T-helper 17 cell (primary cell): ENCODE results near the gene ENTPD2. TPM values are rescaled to one million over a fixed set of nuclear protein-coding genes. Genes with fewer than 3 reads are reported as not detected.
A peak's percentile ranks its signal among the peaks of the same experiment; 100 is the strongest.

ENCODE experiments used
- ATAC-seq: fragments of 150-1000 bp; cut with Tn5 transposase; 2 replicates; pipeline ENCODE4 v1.10.0; 2021; ENCODE audit warnings: mild to moderate bottlenecking, moderate library complexity
- DNase-seq, 3 donors: peaks; one replicate each; pipeline versions ENCODE4 v3.0.0 to v3.0.0-alpha.2; 2020 to 2021
- H3K9me3 ChIP-seq: one replicate; pipeline ENCODE4 v1.7.0; 2013; ENCODE audit warnings: low read length, mild to moderate bottlenecking; ENCODE audit not compliant: control insufficient read depth, poor library complexity, severe bottlenecking
- H3K27ac Mint-ChIP-seq: one replicate; pipeline ENCODE4 v1.8.0; 2022; ENCODE audit warnings: mild to moderate bottlenecking, moderate library complexity, mixed read lengths
- H3K27me3 Mint-ChIP-seq: one replicate; pipeline ENCODE4 v1.8.0; 2022; ENCODE audit warnings: mixed read lengths
- H3K36me3 Mint-ChIP-seq: one replicate; pipeline ENCODE4 v1.8.0; 2022; ENCODE audit warnings: low read depth, mixed read lengths
- H3K4me1 Mint-ChIP-seq: one replicate; pipeline ENCODE4 v1.8.0; 2022; ENCODE audit warnings: mild to moderate bottlenecking, mixed read lengths
- H3K4me3 Mint-ChIP-seq: one replicate; pipeline ENCODE4 v1.8.0; 2022; ENCODE audit warnings: mild to moderate bottlenecking, moderate library complexity, mixed read lengths
- total RNA-seq, 4 donors: library from RNA in 2 of 4; stranded (reverse) in 2 of 4; gene quantifications; one replicate each; pipeline ENCODE4 v1.2.3 and lab custom pipeline; 2022 to 2026

ENTPD2 gene
- total RNA-seq, 2 donors from 2014 or later = 0.20 TPM; not detected in 1

DNA sequence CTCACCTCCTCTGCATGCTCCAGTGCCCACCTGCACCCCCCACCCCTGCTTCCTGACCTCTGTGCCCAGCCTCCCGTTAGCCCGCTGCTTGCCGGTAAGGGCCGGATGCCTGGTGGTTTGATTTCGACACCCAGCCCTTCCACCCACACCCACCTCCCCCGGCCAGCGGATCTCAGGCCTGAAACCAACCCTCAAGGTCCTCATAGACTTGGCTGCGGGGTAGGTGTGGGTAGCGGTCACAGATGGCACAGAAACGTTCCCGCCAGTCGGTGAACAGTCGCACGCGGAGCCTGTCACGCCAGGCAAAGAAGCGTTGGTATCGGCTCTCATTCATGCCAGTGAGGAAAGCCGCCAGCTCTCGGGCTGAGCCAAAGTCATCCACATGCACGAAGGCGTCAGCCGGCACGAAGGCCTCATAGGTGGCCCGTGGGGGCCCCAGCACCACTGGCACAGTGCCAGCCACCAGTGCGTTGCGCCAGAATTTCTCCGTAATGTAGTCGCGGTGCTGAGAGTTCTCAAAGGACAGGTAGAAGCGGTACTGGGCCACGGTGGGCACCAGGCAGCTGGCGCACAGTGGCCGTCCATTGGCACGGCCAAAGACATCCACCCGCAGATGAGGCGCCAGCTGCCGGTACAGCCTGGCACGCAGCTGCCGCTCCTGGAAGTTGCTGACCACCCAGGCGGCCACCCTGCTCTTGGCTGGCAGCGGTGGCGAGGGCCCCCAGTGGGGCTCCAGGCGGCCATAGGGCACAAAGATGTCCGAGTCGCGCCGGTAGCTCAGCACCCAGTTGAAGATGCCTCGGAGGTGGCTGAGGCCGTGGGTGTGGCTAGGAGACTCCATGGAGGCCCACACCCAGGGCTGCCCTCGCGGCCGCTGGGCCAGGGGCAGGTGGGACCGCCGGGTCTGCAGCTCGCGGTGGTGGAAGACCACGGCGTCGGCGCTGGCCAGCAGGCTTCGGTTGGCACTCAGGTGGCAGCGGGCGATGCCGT, 23.0 kb downstream of the ENTPD2 start:
- ATAC-seq (no peak), DNase-seq (no peak)
- Mint-ChIP-seq H3K4me1 (peaks cover 43% of the 10 kb centered on the region), H3K27me3 (no peaks in the 10 kb centered on the region), H3K4me3 (peak overlapping the region; percentile 94), H3K36me3 (no peaks in the 10 kb centered on the region), H3K27ac (peak overlapping the region; percentile 87)
- H3K9me3 ChIP-seq = no peaks in the 10 kb centered on the region

GRCh38 chr9:137030006-137030405, 23.9 kb downstream of the ENTPD2 start:
- H3K36me3 Mint-ChIP-seq = no peaks in the 10 kb centered on the region
- H3K27me3 Mint-ChIP-seq = no peaks in the 10 kb centered on the region
- H3K4me3 Mint-ChIP-seq = peak overlapping the region; percentile 94
- H3K27ac Mint-ChIP-seq = peak overlapping the region; percentile 87
- ATAC-seq = no peak
- no peaks in the 10 kb centered on the region for H3K9me3 ChIP-seq
- no peak for DNase-seq
- H3K4me1 Mint-ChIP-seq = peaks cover 38% of the 10 kb centered on the region

GRCh38 chr9:137029058-137029936, 24.6 kb downstream of the ENTPD2 start:
- peak; percentile 59 to 72 (median 61) for DNase-seq
- no peaks in the 10 kb centered on the region for H3K27me3 Mint-ChIP-seq
- peak overlapping the region; percentile 87 for H3K27ac Mint-ChIP-seq
- peak overlapping the region; percentile 94 for H3K4me3 Mint-ChIP-seq
- peak; percentile 45 for ATAC-seq
- H3K4me1 Mint-ChIP-seq = peaks cover 31% of the 10 kb centered on the region
- no peaks in the 10 kb centered on the region for H3K36me3 Mint-ChIP-seq
- H3K9me3 ChIP-seq = no peaks in the 10 kb centered on the region

GRCh38 chr9:137028263-137029057, 25.4 kb downstream of the ENTPD2 start:
- no peaks in the 10 kb centered on the region for H3K27me3 Mint-ChIP-seq
- H3K27ac Mint-ChIP-seq = peak overlapping the region; percentile 87
- ATAC-seq (peak; percentile 69), DNase-seq (peak; percentile 64 to 84 (median 75))
- H3K9me3 ChIP-seq = no peaks in the 10 kb centered on the region
- peaks cover 31% of the 10 kb centered on the region for H3K4me1 Mint-ChIP-seq
- no peaks in the 10 kb centered on the region for H3K36me3 Mint-ChIP-seq
- H3K4me3 Mint-ChIP-seq = peak overlapping the region; percentile 94

- Mint-ChIP-seq H3K36me3 (no peaks in the 10 kb centered on the region), H3K27ac (peak within 1 kb of the TSS; percentile 87), H3K27me3 (no peaks in the 10 kb centered on the region), H3K4me1 (peaks cover 28% of the 10 kb centered on the region), H3K4me3 (peak within 1 kb of the TSS; percentile 94)
- DNase-seq (no peak), ATAC-seq (no peak)
- no peaks in the 10 kb centered on the region for H3K9me3 ChIP-seq
Measured at GRCh38 chr9:137027369-137028262, 26.2 kb downstream of the ENTPD2 start, which contains the start of gene ABCA2. Gene ABCA2 (minus strand): TSS chr9:137028237. CDS start chr9:137028140, 97 bp downstream.

GRCh38 chr9:137026828-137027227, 27.0 kb downstream of the ENTPD2 start:
- peak overlapping the region; percentile 67 for H3K27ac Mint-ChIP-seq
- no peaks in the 10 kb centered on the region for H3K36me3 Mint-ChIP-seq
- H3K4me3 Mint-ChIP-seq = peak overlapping the region; percentile 90
- peaks cover 29% of the 10 kb centered on the region for H3K4me1 Mint-ChIP-seq
- H3K27me3 Mint-ChIP-seq = no peaks in the 10 kb centered on the region
- no peak for DNase-seq
- no peaks in the 10 kb centered on the region for H3K9me3 ChIP-seq
- no peak for ATAC-seq

GRCh38 chr9:137026384-137026783, 27.5 kb downstream of the ENTPD2 start:
- no peaks in the 10 kb centered on the region for H3K36me3 Mint-ChIP-seq

DNA sequence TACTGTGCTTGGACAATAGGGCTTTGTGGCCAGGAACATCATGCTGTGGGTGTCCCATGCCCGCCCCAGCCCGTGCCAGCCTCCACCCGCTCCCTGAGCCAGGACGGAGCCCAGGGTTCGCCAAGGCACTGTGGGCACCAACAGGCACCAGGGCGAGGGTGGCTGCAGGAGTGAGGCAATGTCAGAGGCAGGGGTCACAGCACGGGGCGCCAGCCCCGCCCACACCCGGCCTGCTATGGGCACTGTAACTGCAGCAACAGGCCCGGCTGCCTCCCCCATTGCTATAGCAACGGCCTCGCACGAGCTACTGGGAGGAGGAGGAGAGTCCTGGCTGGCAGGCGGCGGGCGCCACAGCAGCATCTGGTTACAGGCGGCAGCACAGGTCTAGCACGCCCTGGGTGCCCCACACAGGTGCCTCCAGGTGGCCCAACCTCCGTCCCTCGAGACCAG, 28.3 kb downstream of the ENTPD2 start:
- Mint-ChIP-seq H3K27me3 (no peaks in the 10 kb centered on the region), H3K4me3 (no peak overlapping the region), H3K27ac (peak overlapping the region; percentile 16), H3K4me1 (peaks cover 23% of the 10 kb centered on the region), H3K36me3 (no peaks in the 10 kb centered on the region)
- no peaks in the 10 kb centered on the region for H3K9me3 ChIP-seq
- ATAC-seq (peak; percentile 17), DNase-seq (no peak)

More at GRCh38 chr9:137026384-137026783, 27.5 kb downstream of the ENTPD2 start:
- H3K4me3 Mint-ChIP-seq = peak overlapping the region; percentile 90
- H3K27me3 Mint-ChIP-seq = no peaks in the 10 kb centered on the region
- peaks cover 28% of the 10 kb centered on the region for H3K4me1 Mint-ChIP-seq
- no peak for DNase-seq
- ATAC-seq = no peak
- H3K9me3 ChIP-seq = no peaks in the 10 kb centered on the region
- no peak overlapping the region for H3K27ac Mint-ChIP-seq

GRCh38 chr9:137023583-137023991, 30.3 kb downstream of the ENTPD2 start:
- H3K4me3 Mint-ChIP-seq = no peak overlapping the region
- DNase-seq (no peak), ATAC-seq (no peak)
- H3K36me3 Mint-ChIP-seq = no peaks in the 10 kb centered on the region
- no peaks in the 10 kb centered on the region for H3K27me3 Mint-ChIP-seq
- H3K4me1 Mint-ChIP-seq = peaks cover 14% of the 10 kb centered on the region
- H3K27ac Mint-ChIP-seq = peak overlapping the region; percentile 45
- H3K9me3 ChIP-seq = no peaks in the 10 kb centered on the region

DNA sequence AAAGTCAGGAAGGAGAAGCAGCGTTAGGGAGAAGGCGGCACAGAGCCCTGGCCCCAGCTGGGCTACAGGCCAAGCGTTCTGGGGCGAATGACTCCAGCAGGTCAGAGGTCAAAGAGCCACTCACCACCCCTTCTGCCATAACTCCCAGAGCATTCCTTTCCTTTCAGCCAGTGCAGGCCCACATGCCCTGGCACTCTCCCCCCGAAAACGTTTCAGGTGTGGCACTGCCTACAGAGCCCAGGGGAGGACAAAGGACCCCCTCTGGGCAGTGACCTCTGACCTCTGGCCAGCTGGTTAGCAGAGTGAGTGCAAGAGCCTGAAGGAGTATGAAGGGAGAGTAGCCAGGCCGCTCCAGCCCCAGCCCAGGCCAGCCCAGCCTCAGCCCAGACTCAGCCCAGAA, 30.7 kb downstream of the ENTPD2 start:
- no peak overlapping the region for H3K4me3 Mint-ChIP-seq
- H3K9me3 ChIP-seq = no peaks in the 10 kb centered on the region
- DNase-seq = no peak
- peaks cover 14% of the 10 kb centered on the region for H3K4me1 Mint-ChIP-seq
- H3K36me3 Mint-ChIP-seq = no peaks in the 10 kb centered on the region
- ATAC-seq = no peak
- H3K27ac Mint-ChIP-seq = peak overlapping the region; percentile 45
- H3K27me3 Mint-ChIP-seq = no peaks in the 10 kb centered on the region

- DNase-seq = no peak
- H3K9me3 ChIP-seq = no peaks in the 10 kb centered on the region
Measured at GRCh38 chr9:137022662-137023008, 31.2 kb downstream of the ENTPD2 start.

More at GRCh38 chr9:137022662-137023008, 31.2 kb downstream of the ENTPD2 start:
- Mint-ChIP-seq H3K27ac (no peak overlapping the region), H3K27me3 (no peaks in the 10 kb centered on the region), H3K4me1 (peaks cover 14% of the 10 kb centered on the region), H3K36me3 (no peaks in the 10 kb centered on the region), H3K4me3 (no peak overlapping the region)
- ATAC-seq = no peak
